Measurements from ENCODE around the gene ZNF426.

ZNF426 gene

DNA sequence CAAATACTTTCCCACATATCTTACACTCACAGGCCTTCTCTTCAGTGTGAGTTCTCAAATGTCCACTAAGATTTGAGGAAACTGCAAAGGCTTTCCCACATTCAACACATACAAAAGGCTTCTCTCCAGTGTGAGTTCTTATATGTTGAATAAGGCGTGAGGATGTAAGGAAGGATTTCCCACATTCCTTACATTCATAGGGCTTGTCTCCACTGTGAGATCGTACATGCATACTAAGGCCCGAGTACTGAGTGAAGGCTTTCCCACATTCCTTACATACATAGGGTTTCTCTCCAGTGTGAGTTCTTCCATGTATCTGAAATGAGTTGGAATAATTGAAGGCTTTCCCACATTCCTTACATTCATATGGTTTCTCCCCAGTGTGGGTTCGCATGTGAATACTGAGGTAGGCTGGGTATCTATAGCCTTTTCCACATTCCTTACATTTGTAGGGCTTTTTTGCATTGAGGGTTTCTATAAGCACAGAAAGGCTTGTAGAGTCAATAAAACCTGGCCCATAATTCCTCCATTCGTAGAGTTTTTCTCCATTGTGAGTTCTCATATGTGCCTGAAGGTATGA, 9.6 kb downstream of the ZNF426 start:
- no peak for DNase-seq (ENCODE audit: low spot score)
- H3K23ac ChIP-seq (ENCODE audit: low read depth, low read length, poor library complexity), result no peak overlapping the region
- H3K9ac ChIP-seq (ENCODE audit: low read depth, low read length, poor library complexity), result no peak overlapping the region
- H3K9me3 ChIP-seq (replicated peaks in 1 of 2; ENCODE audit: control insufficient read depth in 2 of 2, insufficient read depth in 1 of 2, low read depth in 1 of 2, low read length in 2 of 2), result peaks cover 62 to 93% of the 10 kb centered on the region in 2 donors
- H2BK15ac ChIP-seq (ENCODE audit: low read length), result no peak overlapping the region
- no peak overlapping the region for H2AK5ac ChIP-seq (ENCODE audit: low read depth, low read length)
- H3K79me1 ChIP-seq (ENCODE audit: low read depth, low read length), result no peaks in the 10 kb centered on the region
- H3K27ac ChIP-seq (replicated peaks; ENCODE audit: low read length), result no peak overlapping the region
- H4K8ac ChIP-seq (ENCODE audit: low read depth, low read length), result no peak overlapping the region
- WGBS, 2 donors (ENCODE audit: extremely low coverage in 2 of 2, insufficient read length in 2 of 2, insufficient replicate concordance in 1 of 2), result no CpG with 5 or more reads among the region's 5 CpGs
- no peaks in the 10 kb centered on the region for H3K4me1 ChIP-seq (ENCODE audit: control insufficient read depth in 2 of 2, insufficient read depth in 1 of 2, low read depth in 1 of 2, low read length in 2 of 2)
- H3K4ac ChIP-seq (ENCODE audit: low read length), result no peak overlapping the region
- no peak overlapping the region for H2AFZ ChIP-seq (ENCODE audit: low read length)
- H3K27me3 ChIP-seq (ENCODE audit: control insufficient read depth in 3 of 3, insufficient read depth in 3 of 3, low read depth in 1 of 3, low read length in 3 of 3), result no peaks in the 10 kb centered on the region
- peaks cover 59 to 94% of the 10 kb centered on the region in 2 donors for H3K36me3 ChIP-seq (replicated peaks in 1 of 2; ENCODE audit: control insufficient read depth in 2 of 2, insufficient read depth in 2 of 2, low read length in 2 of 2)
- no peak overlapping the region for H2BK5ac ChIP-seq (ENCODE audit: low read length)
- no peak overlapping the region for H2BK120ac ChIP-seq (ENCODE audit: low read depth, low read length)
- H3K14ac ChIP-seq (ENCODE audit: low read length), result no peak overlapping the region
- no peak overlapping the region for H3K18ac ChIP-seq (ENCODE audit: low read length)
- no peak overlapping the region for H3K4me2 ChIP-seq (ENCODE audit: insufficient read depth, low read length, poor library complexity, severe bottlenecking)
- H3K4me3 ChIP-seq (ENCODE audit: low read length in 2 of 2), result no peak overlapping the region
- H2BK12ac ChIP-seq (ENCODE audit: low read length), result no peak overlapping the region
- H4K91ac ChIP-seq (ENCODE audit: low read depth, low read length, poor library complexity), result no peak overlapping the region

GRCh38 chr19:9523885-9524474, 14.5 kb downstream of the ZNF426 start:
- Histone ChIP-seq H3K23ac (ENCODE audit: low read depth, low read length, poor library complexity) (no peak overlapping the region), H3K18ac (ENCODE audit: low read length) (no peak overlapping the region), H3K36me3 (replicated peaks in 1 of 2; ENCODE audit: control insufficient read depth in 2 of 2, insufficient read depth in 2 of 2, low read length in 2 of 2) (peaks cover 21 to 54% of the 10 kb centered on the region in 2 donors), H3K9me3 (replicated peaks in 1 of 2; ENCODE audit: control insufficient read depth in 2 of 2, insufficient read depth in 1 of 2, low read depth in 1 of 2, low read length in 2 of 2) (peaks cover 45 to 76% of the 10 kb centered on the region in 2 donors), H3K14ac (ENCODE audit: low read length) (no peak overlapping the region), H3K4me1 (ENCODE audit: control insufficient read depth in 2 of 2, insufficient read depth in 1 of 2, low read depth in 1 of 2, low read length in 2 of 2) (no peaks in the 10 kb centered on the region), H2BK120ac (ENCODE audit: low read depth, low read length) (no peak overlapping the region), H3K4me3 (ENCODE audit: low read length in 2 of 2) (no peak overlapping the region), H2BK5ac (ENCODE audit: low read length) (no peak overlapping the region), H3K4me2 (ENCODE audit: insufficient read depth, low read length, poor library complexity, severe bottlenecking) (no peak overlapping the region), H3K4ac (ENCODE audit: low read length) (no peak overlapping the region), H3K9ac (ENCODE audit: low read depth, low read length, poor library complexity) (no peak overlapping the region), H3K79me1 (ENCODE audit: low read depth, low read length) (no peaks in the 10 kb centered on the region), H2BK12ac (ENCODE audit: low read length) (no peak overlapping the region), H2BK15ac (ENCODE audit: low read length) (no peak overlapping the region), H3K27ac (replicated peaks; ENCODE audit: low read length) (no peak overlapping the region), H2AK5ac (ENCODE audit: low read depth, low read length) (no peak overlapping the region), H2AFZ (ENCODE audit: low read length) (no peak overlapping the region), H4K8ac (ENCODE audit: low read depth, low read length) (no peak overlapping the region), H3K27me3 (ENCODE audit: control insufficient read depth in 3 of 3, insufficient read depth in 3 of 3, low read depth in 1 of 3, low read length in 3 of 3) (no peaks in the 10 kb centered on the region), H4K91ac (ENCODE audit: low read depth, low read length, poor library complexity) (no peak overlapping the region)
- DNase-seq (ENCODE audit: low spot score), result no peak
- WGBS, 2 donors (ENCODE audit: extremely low coverage in 2 of 2, insufficient read length in 2 of 2, insufficient replicate concordance in 1 of 2), result no CpG with 5 or more reads among the region's 1 CpG

DNA sequence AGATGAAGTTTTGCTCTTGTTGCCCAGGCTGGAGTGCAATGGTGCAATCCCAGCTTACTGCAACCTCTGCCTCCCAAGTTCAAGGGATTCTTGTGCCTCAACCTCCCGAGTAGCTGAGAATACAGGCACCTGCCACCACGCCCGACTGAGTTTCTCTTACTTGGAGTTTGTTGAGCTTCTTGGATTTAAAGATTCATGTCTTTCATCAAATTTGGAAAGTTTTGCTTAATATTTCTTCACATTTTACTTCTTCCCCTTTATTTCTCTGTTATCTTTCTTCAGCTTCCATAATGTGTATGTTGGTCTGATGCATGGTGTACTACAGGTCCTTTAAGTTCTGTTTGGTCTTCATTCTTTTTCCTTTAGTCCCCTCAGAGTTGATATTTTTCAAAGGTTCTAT, 31.2 kb downstream of the ZNF426 start:
- Histone ChIP-seq H3K4me3 (ENCODE audit: low read length in 2 of 2) (no peak overlapping the region), H4K8ac (ENCODE audit: low read depth, low read length) (no peak overlapping the region), H2BK12ac (ENCODE audit: low read length) (no peak overlapping the region), H3K9me3 (replicated peaks in 1 of 2; ENCODE audit: control insufficient read depth in 2 of 2, insufficient read depth in 1 of 2, low read depth in 1 of 2, low read length in 2 of 2) (peaks cover 0 to 16% of the 10 kb centered on the region in 2 donors), H3K27ac (replicated peaks; ENCODE audit: low read length) (no peak overlapping the region), H3K23ac (ENCODE audit: low read depth, low read length, poor library complexity) (no peak overlapping the region), H2BK15ac (ENCODE audit: low read length) (no peak overlapping the region), H4K91ac (ENCODE audit: low read depth, low read length, poor library complexity) (no peak overlapping the region), H3K9ac (ENCODE audit: low read depth, low read length, poor library complexity) (no peak overlapping the region), H2AFZ (ENCODE audit: low read length) (no peak overlapping the region), H3K4me2 (ENCODE audit: insufficient read depth, low read length, poor library complexity, severe bottlenecking) (no peak overlapping the region), H3K4ac (ENCODE audit: low read length) (no peak overlapping the region), H3K79me1 (ENCODE audit: low read depth, low read length) (no peaks in the 10 kb centered on the region), H2AK5ac (ENCODE audit: low read depth, low read length) (no peak overlapping the region), H3K27me3 (ENCODE audit: control insufficient read depth in 3 of 3, insufficient read depth in 3 of 3, low read depth in 1 of 3, low read length in 3 of 3) (no peaks in the 10 kb centered on the region), H3K18ac (ENCODE audit: low read length) (no peak overlapping the region), H3K4me1 (ENCODE audit: control insufficient read depth in 2 of 2, insufficient read depth in 1 of 2, low read depth in 1 of 2, low read length in 2 of 2) (no peaks in the 10 kb centered on the region), H3K14ac (ENCODE audit: low read length) (no peak overlapping the region), H3K36me3 (replicated peaks in 1 of 2; ENCODE audit: control insufficient read depth in 2 of 2, insufficient read depth in 2 of 2, low read length in 2 of 2) (no peaks in the 10 kb centered on the region), H2BK120ac (ENCODE audit: low read depth, low read length) (no peak overlapping the region), H2BK5ac (ENCODE audit: low read length) (no peak overlapping the region)
- WGBS, 2 donors (ENCODE audit: extremely low coverage in 2 of 2, insufficient read length in 2 of 2, insufficient replicate concordance in 1 of 2), result no CpG with 5 or more reads among the region's 3 CpGs
- no peak for DNase-seq (ENCODE audit: low spot score)

GRCh38 chr19:9500796-9501195, 37.6 kb downstream of the ZNF426 start:
- no peak overlapping the region for H4K8ac ChIP-seq (ENCODE audit: low read depth, low read length)
- H3K79me1 ChIP-seq (ENCODE audit: low read depth, low read length), result no peaks in the 10 kb centered on the region
- no peaks in the 10 kb centered on the region for H3K4me1 ChIP-seq (ENCODE audit: control insufficient read depth in 2 of 2, insufficient read depth in 1 of 2, low read depth in 1 of 2, low read length in 2 of 2)
- peaks cover 5 to 17% of the 10 kb centered on the region in 2 donors for H3K9me3 ChIP-seq (replicated peaks in 1 of 2; ENCODE audit: control insufficient read depth in 2 of 2, insufficient read depth in 1 of 2, low read depth in 1 of 2, low read length in 2 of 2)
- no peak overlapping the region for H3K23ac ChIP-seq (ENCODE audit: low read depth, low read length, poor library complexity)
- H3K9ac ChIP-seq (ENCODE audit: low read depth, low read length, poor library complexity), result no peak overlapping the region
- no peak overlapping the region for H3K4me2 ChIP-seq (ENCODE audit: insufficient read depth, low read length, poor library complexity, severe bottlenecking)
- no peaks in the 10 kb centered on the region for H3K27me3 ChIP-seq (ENCODE audit: control insufficient read depth in 3 of 3, insufficient read depth in 3 of 3, low read depth in 1 of 3, low read length in 3 of 3)
- no peak overlapping the region for H2BK12ac ChIP-seq (ENCODE audit: low read length)
- H2BK5ac ChIP-seq (ENCODE audit: low read length), result no peak overlapping the region
- H2BK15ac ChIP-seq (ENCODE audit: low read length), result no peak overlapping the region
- H3K4ac ChIP-seq (ENCODE audit: low read length), result no peak overlapping the region
- no CpG with 5 or more reads among the region's 1 CpG for whole genome bisulfite sequencing, 2 donors (ENCODE audit: extremely low coverage in 2 of 2, insufficient read length in 2 of 2, insufficient replicate concordance in 1 of 2)
- no peak for DNase-seq (ENCODE audit: low spot score)
- H3K14ac ChIP-seq (ENCODE audit: low read length), result no peak overlapping the region
- H2BK120ac ChIP-seq (ENCODE audit: low read depth, low read length), result no peak overlapping the region
- H4K91ac ChIP-seq (ENCODE audit: low read depth, low read length, poor library complexity), result no peak overlapping the region
- no peaks in the 10 kb centered on the region for H3K36me3 ChIP-seq (replicated peaks in 1 of 2; ENCODE audit: control insufficient read depth in 2 of 2, insufficient read depth in 2 of 2, low read length in 2 of 2)
- H3K27ac ChIP-seq (replicated peaks; ENCODE audit: low read length), result no peak overlapping the region
- no peak overlapping the region for H3K18ac ChIP-seq (ENCODE audit: low read length)
- H2AFZ ChIP-seq (ENCODE audit: low read length), result no peak overlapping the region
- no peak overlapping the region for H2AK5ac ChIP-seq (ENCODE audit: low read depth, low read length)
- H3K4me3 ChIP-seq (ENCODE audit: low read length in 2 of 2), result no peak overlapping the region
